Trophoblast cell (in vitro differentiated cells and primary cell): ENCODE data around the gene FHIT.

ENCODE experiments used
- DNase-seq, 2 donors: peaks; one replicate each; pipeline ENCODE4 v3.0.0-alpha.2; 2016
- H2AFZ ChIP-seq: 2 replicates; pipeline ENCODE4 v1.6.1; 2013; ENCODE audit warnings: low read length, moderate library complexity, mild to moderate bottlenecking; ENCODE audit not compliant: insufficient read depth, poor library complexity
- H2AK5ac ChIP-seq: 2 replicates; pipeline ENCODE4 v1.6.1; 2013; ENCODE audit warnings: mild to moderate bottlenecking, low read length
- H2BK120ac ChIP-seq: 2 replicates; pipeline ENCODE4 v1.6.1; 2013; ENCODE audit warnings: low read length, mild to moderate bottlenecking, moderate library complexity; ENCODE audit not compliant: insufficient read depth, poor library complexity
- H2BK12ac ChIP-seq: 2 replicates; pipeline ENCODE4 v1.6.1; 2013; ENCODE audit warnings: mild to moderate bottlenecking, low read length, moderate library complexity
- H2BK5ac ChIP-seq: 2 replicates; pipeline ENCODE4 v1.6.1; 2013; ENCODE audit warnings: low read length, low read depth, moderate library complexity, mild to moderate bottlenecking; ENCODE audit not compliant: poor library complexity
- H3K14ac ChIP-seq: 2 replicates; pipeline ENCODE4 v1.6.1; 2013; ENCODE audit warnings: mild to moderate bottlenecking, low read length
- H3K18ac ChIP-seq: 2 replicates; pipeline ENCODE4 v1.6.1; 2013; ENCODE audit warnings: mild to moderate bottlenecking, low read length
- H3K23ac ChIP-seq: 2 replicates; pipeline ENCODE4 v1.6.1; 2013; ENCODE audit warnings: low read length
- H3K27ac ChIP-seq: 2 replicates; pipeline ENCODE4 v1.5.1; 2013; ENCODE audit warnings: low read depth, mild to moderate bottlenecking, inconsistent platforms, low read length, moderate library complexity
- H3K27me3 ChIP-seq: 2 replicates; pipeline ENCODE4 v1.6.1; 2013; ENCODE audit warnings: inconsistent platforms, mild to moderate bottlenecking, low read length, moderate library complexity; ENCODE audit not compliant: insufficient read depth
- H3K36me3 ChIP-seq, 2 experiments: 1 replicate in 1 of 2; 2 replicates in 1 of 2; pipeline ENCODE4 v1.6.1; 2013; ENCODE audit warnings: low read length in 2 of 2, mild to moderate bottlenecking in 2 of 2, moderate library complexity in 1 of 2; ENCODE audit not compliant: insufficient read depth in 2 of 2, control insufficient read depth in 1 of 2
- H3K4ac ChIP-seq: 2 replicates; pipeline ENCODE4 v1.6.1; 2013; ENCODE audit warnings: low read depth, mild to moderate bottlenecking, low read length, moderate library complexity
- H3K4me1 ChIP-seq, 2 experiments: 1 replicate in 1 of 2; 2 replicates in 1 of 2; pipeline ENCODE4 v1.6.1; 2013; ENCODE audit warnings: low read length in 2 of 2, mild to moderate bottlenecking in 2 of 2, moderate library complexity in 1 of 2; ENCODE audit not compliant: insufficient read depth in 2 of 2, control insufficient read depth in 1 of 2
- H3K4me2 ChIP-seq: 2 replicates; pipeline ENCODE4 v1.6.1; 2013; ENCODE audit warnings: inconsistent platforms, mild to moderate bottlenecking, low read length, moderate library complexity
- H3K4me3 ChIP-seq: 2 replicates; pipeline ENCODE4 v1.5.1; 2013; ENCODE audit warnings: mild to moderate bottlenecking, low read depth, low read length, inconsistent platforms
- H3K79me1 ChIP-seq: one replicate; pipeline ENCODE4 v1.6.1; 2013; ENCODE audit warnings: low read length
- H3K79me2 ChIP-seq: 2 replicates; pipeline ENCODE4 v1.6.1; 2013; ENCODE audit warnings: low read length, mild to moderate bottlenecking; ENCODE audit not compliant: control insufficient read depth, insufficient read depth, poor library complexity
- H3K9ac ChIP-seq: 2 replicates; pipeline ENCODE4 v1.6.1; 2013; ENCODE audit warnings: mild to moderate bottlenecking, low read length
- H3K9me3 ChIP-seq: 2 replicates; pipeline ENCODE4 v1.6.1; 2013; ENCODE audit warnings: low read depth, mild to moderate bottlenecking, control low read depth, inconsistent platforms, low read length; ENCODE audit not compliant: insufficient read depth
- H4K12ac ChIP-seq: 2 replicates; pipeline ENCODE4 v1.6.1; 2013; ENCODE audit warnings: low read depth, mild to moderate bottlenecking, low read length, moderate library complexity
- H4K8ac ChIP-seq: 2 replicates; pipeline ENCODE4 v1.6.1; 2013; ENCODE audit warnings: low read depth, mild to moderate bottlenecking, low read length, moderate library complexity
- H4K91ac ChIP-seq: one replicate; pipeline ENCODE4 v1.6.1; 2013; ENCODE audit warnings: low read depth, mild to moderate bottlenecking, low read length, moderate library complexity
- WGBS: extraction: QIAGEN DNeasy Blood & Tissue Kit; methylation state at CpG from one replicate; pipeline ENCODE4 v1.1.7; 2013; ENCODE audit warnings: missing lambda C conversion rate; ENCODE audit not compliant: insufficient read length, insufficient coverage; ENCODE audit errors: extremely low coverage; 5-methylcytosine and 5-hydroxymethylcytosine counted together

Gene FHIT

DNA sequence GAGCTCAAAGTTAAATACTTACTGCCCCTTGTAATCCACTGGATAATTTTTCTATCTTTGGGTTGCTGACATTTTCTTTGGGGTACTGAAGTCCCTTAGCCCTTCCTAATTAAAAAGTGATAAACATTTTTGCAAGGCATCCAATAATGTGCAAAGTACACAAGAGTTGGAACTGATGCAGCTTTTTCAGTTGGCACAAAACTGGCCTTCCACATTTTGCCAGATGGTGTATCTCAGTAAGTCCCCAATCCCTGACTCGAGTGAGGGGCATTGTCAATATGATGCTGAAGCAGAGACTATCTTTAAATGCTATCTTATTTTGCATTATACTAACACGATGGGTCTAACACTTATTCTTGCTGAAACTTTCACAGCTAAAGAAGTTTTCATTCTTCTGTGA lies 27.8 kb downstream of the FHIT start:
- Histone ChIP-seq H3K18ac (no peak overlapping the region), H3K14ac (no peak overlapping the region), H3K9ac (no peak overlapping the region), H4K91ac (no peak overlapping the region), H3K36me3 (no peaks in the 10 kb centered on the region), H4K8ac (no peak overlapping the region), H3K27me3 (no peaks in the 10 kb centered on the region), H3K4ac (no peak overlapping the region), H3K79me2 (no peaks in the 10 kb centered on the region), H3K9me3 (no peaks in the 10 kb centered on the region), H2BK120ac (no peak overlapping the region), H3K4me1 (no peaks in the 10 kb centered on the region), H3K4me2 (no peak overlapping the region), H2BK5ac (no peak overlapping the region), H4K12ac (no peak overlapping the region), H2AFZ (no peak overlapping the region), H2AK5ac (no peak overlapping the region), H3K79me1 (no peaks in the 10 kb centered on the region), H3K23ac (no peak overlapping the region), H2BK12ac (no peak overlapping the region), H3K4me3 (no peak overlapping the region), H3K27ac (no peak overlapping the region)
- DNase-seq = no peak
- WGBS = no CpG with 5 or more reads among the region's 2 CpGs

DNA sequence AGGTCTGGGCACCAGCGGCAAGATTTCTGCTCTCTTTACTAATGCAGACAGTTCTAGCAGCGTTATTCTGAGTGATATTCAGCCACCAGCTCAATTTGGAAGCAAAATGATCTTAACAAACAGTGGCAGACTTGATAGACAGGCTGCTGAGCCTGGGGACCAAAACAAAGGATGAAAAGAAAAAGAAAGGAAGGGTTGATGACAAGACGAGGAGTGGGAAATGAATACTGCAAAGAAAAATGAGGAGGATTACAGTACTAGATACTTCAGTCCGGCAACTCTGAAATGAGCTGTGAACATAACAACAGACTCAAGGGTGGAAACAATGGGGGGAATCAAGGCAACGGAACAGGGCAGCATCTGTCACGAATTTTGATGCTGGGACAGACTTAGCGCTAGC lies 28.8 kb downstream of the FHIT start:
- Histone ChIP-seq H3K27ac (no peak overlapping the region), H2BK5ac (no peak overlapping the region), H3K79me2 (no peaks in the 10 kb centered on the region), H3K27me3 (no peaks in the 10 kb centered on the region), H3K23ac (no peak overlapping the region), H3K4me1 (no peaks in the 10 kb centered on the region), H2BK120ac (no peak overlapping the region), H3K9me3 (no peaks in the 10 kb centered on the region), H2AFZ (no peak overlapping the region), H3K79me1 (no peaks in the 10 kb centered on the region), H4K91ac (no peak overlapping the region), H4K8ac (no peak overlapping the region), H4K12ac (no peak overlapping the region), H3K4me3 (no peak overlapping the region), H3K4me2 (no peak overlapping the region), H3K18ac (no peak overlapping the region), H2BK12ac (no peak overlapping the region), H3K36me3 (no peaks in the 10 kb centered on the region), H3K14ac (no peak overlapping the region), H3K4ac (no peak overlapping the region), H3K9ac (no peak overlapping the region), H2AK5ac (no peak overlapping the region)
- no peak for DNase-seq
- WGBS = no CpG with 5 or more reads among the region's 7 CpGs

DNA sequence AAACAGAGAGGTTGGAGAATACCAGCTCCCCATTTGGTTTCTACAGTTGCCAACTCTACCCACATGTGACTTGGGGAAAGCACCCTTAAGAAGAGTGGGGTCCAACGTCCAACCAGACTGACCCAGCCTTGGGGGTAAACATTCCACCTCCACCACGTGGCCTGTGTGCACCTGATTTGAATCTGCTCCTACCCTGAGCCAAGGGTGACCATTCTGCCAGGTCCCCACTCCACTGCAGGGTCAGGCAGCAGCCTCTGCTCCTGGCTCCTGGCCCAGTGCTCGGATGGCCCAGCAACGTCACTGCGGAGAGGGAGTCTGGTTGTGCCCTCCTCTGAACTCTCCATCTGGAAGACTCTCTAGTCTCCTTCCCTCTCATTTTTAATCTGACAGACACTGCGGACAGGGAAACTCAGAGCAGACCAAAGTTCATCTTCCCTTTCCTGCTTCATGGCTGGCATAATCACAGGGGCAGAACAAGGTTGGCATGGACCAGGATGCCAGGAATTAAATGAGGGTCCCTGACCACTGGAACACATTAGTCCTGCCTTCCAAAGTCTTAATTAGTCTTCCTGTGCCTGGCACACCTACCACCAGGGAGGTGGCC lies 29.4 kb downstream of the FHIT start:
- Histone ChIP-seq H3K14ac (no peak overlapping the region), H3K4me1 (no peaks in the 10 kb centered on the region), H3K27me3 (no peaks in the 10 kb centered on the region), H3K27ac (no peak overlapping the region), H3K9me3 (no peaks in the 10 kb centered on the region), H3K23ac (no peak overlapping the region), H4K12ac (no peak overlapping the region), H3K9ac (no peak overlapping the region), H3K18ac (no peak overlapping the region), H2BK5ac (no peak overlapping the region), H3K4me3 (no peak overlapping the region), H4K8ac (no peak overlapping the region), H3K36me3 (no peaks in the 10 kb centered on the region), H2AFZ (no peak overlapping the region), H3K4ac (no peak overlapping the region), H2BK120ac (no peak overlapping the region), H3K79me1 (no peaks in the 10 kb centered on the region), H2AK5ac (no peak overlapping the region), H3K79me2 (no peaks in the 10 kb centered on the region), H4K91ac (no peak overlapping the region), H2BK12ac (no peak overlapping the region), H3K4me2 (no peak overlapping the region)
- DNase-seq = no peak
- WGBS = no CpG with 5 or more reads among the region's 6 CpGs

DNA sequence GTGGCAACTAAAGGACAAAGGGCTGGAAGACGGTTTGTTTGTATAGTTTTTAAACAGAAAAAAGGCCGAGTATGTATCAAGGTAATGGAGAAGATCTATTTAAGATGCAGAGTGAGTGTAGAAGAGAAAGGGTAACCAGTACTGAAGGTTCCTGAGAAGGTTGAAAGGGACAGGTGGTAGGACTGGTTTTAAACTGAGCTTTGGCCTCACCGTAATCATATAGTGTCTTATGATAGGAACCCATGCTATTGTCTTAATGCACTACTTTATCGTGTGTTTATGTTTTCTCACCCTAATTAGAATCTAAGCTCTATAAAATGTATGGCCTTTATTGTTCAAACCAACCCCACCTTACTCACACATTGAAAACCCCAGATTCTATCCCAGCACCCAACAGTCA lies 32.7 kb downstream of the FHIT start:
- no peak overlapping the region for H3K23ac ChIP-seq
- no peak overlapping the region for H2BK5ac ChIP-seq
- no peak for DNase-seq
- no peaks in the 10 kb centered on the region for H3K36me3 ChIP-seq
- no peak overlapping the region for H3K18ac ChIP-seq
- no peak overlapping the region for H2AK5ac ChIP-seq
- no peak overlapping the region for H3K9ac ChIP-seq
- no peak overlapping the region for H4K91ac ChIP-seq
- H3K79me1 ChIP-seq = no peaks in the 10 kb centered on the region
- WGBS = no CpG with 5 or more reads among the region's 4 CpGs
- no peaks in the 10 kb centered on the region for H3K79me2 ChIP-seq
- no peak overlapping the region for H3K14ac ChIP-seq
- H4K8ac ChIP-seq = no peak overlapping the region
- no peak overlapping the region for H3K4me3 ChIP-seq
- H2BK120ac ChIP-seq = no peak overlapping the region
- H3K27me3 ChIP-seq = no peaks in the 10 kb centered on the region
- H3K27ac ChIP-seq = no peak overlapping the region
- H3K4me1 ChIP-seq = no peaks in the 10 kb centered on the region
- H3K9me3 ChIP-seq = no peaks in the 10 kb centered on the region
- H3K4ac ChIP-seq = no peak overlapping the region
- H2AFZ ChIP-seq = no peak overlapping the region
- H4K12ac ChIP-seq = no peak overlapping the region
- H2BK12ac ChIP-seq = no peak overlapping the region
- H3K4me2 ChIP-seq = no peak overlapping the region
